AG20443 (cell line): ENCODE results near the gene PSMD9.
"Not testable (repeated sequence)": the region's sequence is repeated elsewhere in the genome, so short reads cannot be mapped to it uniquely, and the experiment has no call there.

Source experiments
- DNase-seq: peaks from one replicate; pipeline ENCODE4 v3.0.0; 2012; ENCODE audit warnings: low spot score, mixed read lengths

Gene PSMD9

GRCh38 chr12:121921066-121921465, 32.5 kb downstream of the PSMD9 start:
- DNase-seq = no peak

GRCh38 chr12:121925358-121925695, 36.7 kb downstream of the PSMD9 start:
- peak; percentile 74 for DNase-seq

GRCh38 chr12:121926874-121927706, 38.5 kb downstream of the PSMD9 start:
- no peak for DNase-seq

- no peak for DNase-seq
Observed at GRCh38 chr12:121927813-121928212, 39.2 kb downstream of the PSMD9 start.

GRCh38 chr12:121929545-121929944, 41.0 kb downstream of the PSMD9 start:
- DNase-seq = not testable (repeated sequence)

- no peak for DNase-seq
Observed at GRCh38 chr12:121930862-121931261, 42.3 kb downstream of the PSMD9 start.

GRCh38 chr12:121932176-121932536, 43.6 kb downstream of the PSMD9 start:
- no peak for DNase-seq

- no peak for DNase-seq
Observed at GRCh38 chr12:121932914-121933521, 44.4 kb downstream of the PSMD9 start.

- no peak for DNase-seq
Observed at GRCh38 chr12:121933522-121934308, 45.1 kb downstream of the PSMD9 start.

GRCh38 chr12:121934309-121934664, 45.7 kb downstream of the PSMD9 start:
- no peak for DNase-seq

GRCh38 chr12:121937654-121938053, 49.1 kb downstream of the PSMD9 start:
- no peak for DNase-seq

- DNase-seq = no peak
Observed at GRCh38 chr12:121939186-121939585, 50.6 kb downstream of the PSMD9 start.

GRCh38 chr12:121939992-121940766, 51.6 kb downstream of the PSMD9 start:
- DNase-seq = no peak

- DNase-seq = no peak
Observed at GRCh38 chr12:121942145-121942718, 53.6 kb downstream of the PSMD9 start.

GRCh38 chr12:121943926-121944325, 55.3 kb downstream of the PSMD9 start:
- no peak for DNase-seq

GRCh38 chr12:121946313-121947025, 57.9 kb downstream of the PSMD9 start:
- no peak for DNase-seq

- no peak for DNase-seq
Observed at GRCh38 chr12:121947981-121948380, 59.4 kb downstream of the PSMD9 start.

- DNase-seq = peak; percentile 53
Observed at GRCh38 chr12:121949648-121950397, 61.2 kb downstream of the PSMD9 start.

- DNase-seq = no peak
Observed at GRCh38 chr12:121953117-121953692, 64.6 kb downstream of the PSMD9 start.

GRCh38 chr12:121953695-121954094, 65.1 kb downstream of the PSMD9 start:
- DNase-seq = no peak
